Panc1 (cell line): ENCODE measurements around the gene GALNT18. TPM values are rescaled to one million over a fixed set of nuclear protein-coding genes. Genes with fewer than 3 reads are reported as not detected.

ENCODE experiments used
- ATAC-seq: fragments of 200-7000 bp; cut with Tn5 transposase; 2 replicates; pipeline ENCODE4 v1.9.1; 2020; ENCODE audit warnings: mild to moderate bottlenecking, moderate library complexity
- BruUV-seq: library from RNA; stranded (reverse); fragments of 400-500 nt; replicated peaks from 2 replicates; lab custom pipeline; 2021; lab: Mats Ljungman, UMichigan
- CTCF ChIA-PET: fragments of 300-600 bp; sonication (Branson Sonifier 250); formaldehyde crosslinking; loops from one replicate; lab custom pipeline; 2022; ENCODE audit warnings: antibody characterized with exemption; lab: Charles Lee
- POLR2A ChIA-PET: fragments of 300-600 bp; sonication (Branson Sonifier 250); formaldehyde crosslinking; loops from one replicate; lab custom pipeline; 2022; ENCODE audit warnings: antibody characterized with exemption; lab: Charles Lee
- DNase-seq: peaks from one replicate; pipeline ENCODE4 v3.0.0-alpha.2; 2010; ENCODE audit warnings: low read depth, low spot score
- H3K27ac ChIP-seq: 2 replicates; pipeline ENCODE4 v1.5.1; 2011; ENCODE audit warnings: mild to moderate bottlenecking, low read length, inconsistent platforms
- H3K27me3 ChIP-seq: fragments of 200-500 bp; sonication (Bioruptor generic); 2 replicates; pipeline ENCODE4 v1.6.0; 2014; ENCODE audit warnings: low read length, inconsistent platforms; ENCODE audit not compliant: control insufficient read depth, insufficient read depth
- H3K36me3 ChIP-seq: fragments of 200-500 bp; sonication (Bioruptor generic); 2 replicates; pipeline ENCODE4 v1.5.1; 2014; ENCODE audit warnings: inconsistent platforms, mild to moderate bottlenecking, low read length, moderate library complexity; ENCODE audit not compliant: control insufficient read depth, insufficient read depth
- H3K4me1 ChIP-seq: 2 replicates; pipeline ENCODE4 v1.5.1; 2011; ENCODE audit warnings: inconsistent platforms, mild to moderate bottlenecking, low read length, moderate library complexity; ENCODE audit not compliant: control insufficient read depth, insufficient read depth
- H3K4me3 ChIP-seq, 2 experiments: 2 replicates each; pipeline ENCODE4 v1.5.1; 2011 to 2012; ENCODE audit warnings: low read depth in 2 of 2, low read length in 2 of 2, mild to moderate bottlenecking in 2 of 2, inconsistent platforms in 1 of 2, moderate library complexity in 1 of 2
- H3K9me3 ChIP-seq: fragments of 200-500 bp; sonication (Bioruptor generic); 2 replicates; pipeline ENCODE4 v1.5.1; 2014; ENCODE audit warnings: low read depth, mild to moderate bottlenecking, inconsistent platforms, low read length, moderate library complexity; ENCODE audit not compliant: control insufficient read depth, insufficient read depth
- CTCF ChIP-seq: fragments of 450-650 bp; IDR thresholded peaks from 2 replicates; pipeline ENCODE4 v1.5.1; 2017; ENCODE audit warnings: mild to moderate bottlenecking
- POLR2AphosphoS5 ChIP-seq: IDR thresholded peaks from 2 replicates; pipeline ENCODE4 v1.6.1; 2012; ENCODE audit warnings: mild to moderate bottlenecking, low read depth, low read length, moderate library complexity
- REST ChIP-seq, 2 experiments: IDR thresholded peaks; 2 replicates each; pipeline ENCODE4 v1.6.1; 2011 to 2012; ENCODE audit warnings: low read depth in 2 of 2, control low read depth in 1 of 2, low read length in 1 of 2, mild to moderate bottlenecking in 1 of 2, moderate library complexity in 1 of 2; ENCODE audit not compliant: insufficient read depth in 1 of 2
- SIN3A ChIP-seq: IDR thresholded peaks from 2 replicates; pipeline ENCODE4 v1.6.1; 2012; ENCODE audit warnings: low read depth, mild to moderate bottlenecking, low read length, moderate library complexity, borderline replicate concordance; ENCODE audit not compliant: insufficient read depth
- TCF7L2 ChIP-seq: IDR thresholded peaks from 2 replicates; pipeline ENCODE4 v1.6.1; 2011; ENCODE audit warnings: mild to moderate bottlenecking, low read depth, low read length, inconsistent platforms
- in situ Hi-C: cut with HindIII; loops from 2 replicates; pipeline ENCODE4 v1.10.0; 2016; ENCODE audit warnings: low sequenced_read_pairs, low pct_unique_long_range_greater_than_20kb
- intact Hi-C: fragments of 100-400 bp; cut with micrococcal nuclease; formaldehyde crosslinking; loops from one replicate; pipeline ENCODE4 v1.10.0; 2022; ENCODE audit not compliant: unreplicated experiment
- total RNA-seq: library from RNA; stranded (reverse); gene quantifications from one replicate; pipeline ENCODE4 v1.2.1, GENCODE V29; 2021; ENCODE audit not compliant: unreplicated experiment

The GALNT18 gene
- total RNA-seq, 1 experiment from 2014 or later = 8.6 TPM

- H3K9me3 ChIP-seq = no peaks in the 10 kb centered on the region
- ATAC-seq (no peak), DNase-seq (no peak)
- no peaks in the 10 kb centered on the region for H3K27me3 ChIP-seq
- H3K36me3 ChIP-seq = no peaks in the 10 kb centered on the region
- H3K4me1 ChIP-seq = no peaks in the 10 kb centered on the region
- TF ChIP-seq CTCF (no peak), POLR2AphosphoS5 (no peak), TCF7L2 (no peak), SIN3A (no peak), REST (IDR thresholded peaks at IDR 0.05; ENCODE audit: insufficient read depth in 1 of 2, low read depth in 2 of 2, low read length in 1 of 2) (no peak)
- no TSS peak for BruUV-seq
- no peak overlapping the region for H3K4me3 ChIP-seq
- CTCF ChIA-PET = no interaction called here
- POLR2A ChIA-PET = no interaction called here
- in situ Hi-C loops (no loop called here), intact Hi-C loops (no loop called here)
- H3K27ac ChIP-seq = no peak overlapping the region
Measured at GRCh38 chr11:11419747-11420146, 202.1 kb downstream of the GALNT18 start.

- Histone ChIP-seq H3K9me3 (no peaks in the 10 kb centered on the region), H3K4me3 (no peak overlapping the region), H3K27me3 (no peaks in the 10 kb centered on the region), H3K27ac (no peak overlapping the region), H3K4me1 (no peaks in the 10 kb centered on the region), H3K36me3 (no peaks in the 10 kb centered on the region)
- BruUV-seq = no TSS peak
- ATAC-seq = no peak
- TF ChIP-seq SIN3A (no peak), REST (IDR thresholded peaks at IDR 0.05; ENCODE audit: insufficient read depth in 1 of 2, low read depth in 2 of 2, low read length in 1 of 2) (no peak), POLR2AphosphoS5 (no peak), TCF7L2 (no peak), CTCF (no peak)
- CTCF ChIA-PET = no interaction called here
- in situ Hi-C loops (no loop called here), intact Hi-C loops (no loop called here)
- DNase-seq = no peak
- POLR2A ChIA-PET = no interaction called here
Measured at GRCh38 chr11:11416917-11417316, 204.9 kb downstream of the GALNT18 start.
